OCI-LY3 (cell line): ENCODE results near the gene RAB35.

Experiments
- CTCF ChIP-seq: fragments of 200-600, 300-600 bp; sonication (generic); IDR thresholded peaks from 2 replicates; pipeline ENCODE4 v1.5.1; 2014; ENCODE audit warnings: antibody characterized with exemption, low read length, low read depth
- EZH2phosphoT487 ChIP-seq: fragments of 200-600 bp; shearing (Covaris generic); IDR thresholded peaks from 2 replicates; pipeline ENCODE4 v1.6.1; 2018; ENCODE audit warnings: antibody characterized with exemption, mixed run types, low read depth

DNA sequence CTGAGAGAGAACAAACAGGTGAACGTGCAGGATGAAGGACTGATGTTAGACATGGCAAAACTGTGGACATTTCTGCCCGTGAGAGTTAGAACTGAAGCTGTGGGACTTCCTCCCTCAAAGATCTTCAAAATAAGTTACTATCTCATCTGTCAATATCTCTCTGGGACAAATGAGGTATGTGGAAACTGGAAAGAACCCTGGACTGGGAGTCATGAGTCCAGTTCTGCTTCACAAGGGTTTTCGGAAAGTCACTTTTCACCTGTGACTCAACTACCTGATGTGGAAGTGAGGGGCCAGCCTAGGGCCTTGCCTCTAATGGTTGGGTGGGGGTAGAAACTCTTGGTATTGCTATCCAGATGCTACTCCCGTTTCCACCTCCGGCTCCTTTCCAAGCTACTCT is 47.3 kb downstream of the RAB35 start:
- TF ChIP-seq CTCF (no peak), EZH2phosphoT487 (no peak)
